HCT116 (cell line): ENCODE data around the gene POMT2.

Experiments
- CTCF ChIP-seq, 3 experiments: fragments of 200-600 bp in 1 of 3; sonication (generic) in 1 of 3; IDR thresholded peaks in 2 of 3; conservative IDR thresholded peaks in 1 of 3; 2 replicates each; pipeline ENCODE4 v1.5.1; 2012 to 2017; ENCODE audit warnings: low read depth in 2 of 3, low read length in 2 of 3, antibody characterized with exemption in 1 of 3, borderline replicate concordance in 1 of 3, control low read depth in 1 of 3, mild to moderate bottlenecking in 1 of 3, mixed read lengths in 1 of 3, mixed run types in 1 of 3, moderate library complexity in 1 of 3; ENCODE audit not compliant: insufficient read depth in 1 of 3
- EZH2 ChIP-seq: fragments of 200-600 bp; sonication (generic); IDR thresholded peaks from 2 replicates; pipeline ENCODE4 v1.6.1; 2017; ENCODE audit warnings: antibody characterized with exemption, mixed run types
- EZH2phosphoT487 ChIP-seq: fragments of 200-600 bp; IDR thresholded peaks from 2 replicates; pipeline ENCODE4 v1.6.1; 2018; ENCODE audit warnings: antibody characterized with exemption, borderline replicate concordance
- MAX ChIP-seq: IDR thresholded peaks from 2 replicates; pipeline ENCODE4 v1.6.1; 2012
- POLR2AphosphoS5 ChIP-seq: IDR thresholded peaks from 2 replicates; pipeline ENCODE4 v1.6.1; 2011; ENCODE audit warnings: mild to moderate bottlenecking, low read depth, low read length, moderate library complexity
- REST ChIP-seq: IDR thresholded peaks from 2 replicates; pipeline ENCODE4 v1.6.1; 2012; ENCODE audit warnings: low read depth
- TCF7L2 ChIP-seq: IDR thresholded peaks from 2 replicates; pipeline ENCODE4 v1.7.0; 2011; ENCODE audit warnings: borderline replicate concordance, inconsistent platforms; ENCODE audit not compliant: insufficient read depth, insufficient read length; ENCODE audit errors: extremely low read depth
- YY1 ChIP-seq: IDR thresholded peaks from 2 replicates; pipeline ENCODE4 v1.6.1; 2011; ENCODE audit warnings: low read length, low read depth, moderate library complexity, mild to moderate bottlenecking; ENCODE audit not compliant: insufficient replicate concordance; ENCODE audit errors: extremely low read depth
- ZNF274 ChIP-seq: fragments of 200-500 bp; sonication (Bioruptor generic); IDR thresholded peaks from 2 replicates; pipeline ENCODE4 v1.6.1; 2014; ENCODE audit warnings: mild to moderate bottlenecking, low read depth, low read length, inconsistent platforms

- TF ChIP-seq REST (no peak), CTCF (IDR thresholded peaks at IDR 0.05 in 2 of 3, conservative IDR thresholded peaks at IDR 0.05 in 1 of 3; ENCODE audit: borderline replicate concordance in 1 of 3, insufficient read depth in 1 of 3, low read depth in 2 of 3, low read length in 2 of 3) (no peak), TCF7L2 (no peak), POLR2AphosphoS5 (no peak), MAX (no peak), YY1 (no peak), ZNF274 (no peak), EZH2phosphoT487 (no peak), EZH2 (no peak)
Measured at GRCh38 chr14:77260631-77261030, 60.1 kb downstream of the POMT2 start.
